Esophagus muscularis mucosa (tissue), 4 donors: ENCODE data around the gene NLRP3. TPM values are rescaled to one million over a fixed set of nuclear protein-coding genes. Genes with fewer than 3 reads are reported as not detected.
A peak's percentile ranks its signal among the peaks of the same experiment; 100 is the strongest.
"Not testable (repeated sequence)": the region's sequence is repeated elsewhere in the genome, so short reads cannot be mapped to it uniquely, and the experiment has no call there.

Experiments
- DNase-seq: peaks from one replicate; pipeline ENCODE4 v3.0.0-alpha.2; 2017; ENCODE audit errors: extremely low spot score
- H3K27ac ChIP-seq, 4 donors: fragments of 200-600 bp; sonication (generic); replicated peaks in 1 of 4; 1 replicate in 3 of 4; 2 replicates in 1 of 4; pipeline ENCODE4 v1.5.1; 2016 to 2019; ENCODE audit warnings: mild to moderate bottlenecking in 1 of 4
- H3K27me3 ChIP-seq, 4 donors: fragments of 200-600 bp; sonication (generic); one replicate each; pipeline versions ENCODE4 v1.5.1 to v1.6.0; 2016 to 2019
- H3K36me3 ChIP-seq, 4 donors: fragments of 200-600 bp; sonication (generic); one replicate each; pipeline ENCODE4 v1.5.1; 2016 to 2019
- H3K4me1 ChIP-seq, 4 donors: fragments of 200-600 bp; sonication (generic); one replicate each; pipeline ENCODE4 v1.5.1; 2016 to 2019
- H3K4me3 ChIP-seq, 4 donors: fragments of 200-600 bp; sonication (generic); 1 replicate in 2 of 4; 2 replicates in 2 of 4; pipeline ENCODE4 v1.5.1; 2016 to 2019; ENCODE audit warnings: mild to moderate bottlenecking in 4 of 4, moderate library complexity in 1 of 4
- H3K9me3 ChIP-seq, 4 donors: fragments of 200-600 bp; sonication (generic); 1 replicate in 3 of 4; 2 replicates in 1 of 4; pipeline ENCODE4 v1.5.1; 2016 to 2019
- EP300 ChIP-seq: sonication (generic); formaldehyde crosslinking; IDR thresholded peaks from one replicate; pipeline ENCODE4 v1.6.1; 2017; ENCODE audit warnings: antibody characterized with exemption
- POLR2A ChIP-seq: fragments of 450-650 bp; IDR thresholded peaks from one replicate; pipeline ENCODE4 v1.6.1; 2017; ENCODE audit warnings: antibody characterized with exemption, moderate library complexity, mild to moderate bottlenecking, low read depth
- POLR2AphosphoS5 ChIP-seq, 2 donors: sonication (generic); formaldehyde crosslinking; IDR thresholded peaks; one replicate each; pipeline ENCODE4 v1.6.1; 2017; ENCODE audit warnings: antibody characterized with exemption in 2 of 2
- WGBS: methylation state at CpG from one replicate; pipeline ENCODE4 v1.1.5; 2018; 5-methylcytosine and 5-hydroxymethylcytosine counted together
- intact Hi-C: fragments of 100-400 bp; cut with DNase I; formaldehyde crosslinking; loops from one replicate; pipeline ENCODE4 v1.15.1; 2023
- total RNA-seq, 4 donors: library from RNA; depleted of rRNA; stranded (reverse); fragments of >200 nt; gene quantifications; one replicate each; pipeline versions ENCODE4 v1.1.0 to v1.2.1, GENCODE V29; 2016
- TF ChIP-seq, protein P1 (sequence below), 3 experiments: fragments of 200-600 bp in 2 of 3; fragments of 450-650 bp in 1 of 3; sonication (generic) in 2 of 3; IDR thresholded peaks; one replicate each; pipeline ENCODE4 v1.5.1; 2017 to 2019; ENCODE audit warnings: antibody characterized with exemption in 3 of 3, mild to moderate bottlenecking in 2 of 3, moderate library complexity in 1 of 3

Gene NLRP3
- total RNA-seq, 4 donors from 2014 or later = 1.3 to 4.5 (median 1.6) TPM

DNA sequence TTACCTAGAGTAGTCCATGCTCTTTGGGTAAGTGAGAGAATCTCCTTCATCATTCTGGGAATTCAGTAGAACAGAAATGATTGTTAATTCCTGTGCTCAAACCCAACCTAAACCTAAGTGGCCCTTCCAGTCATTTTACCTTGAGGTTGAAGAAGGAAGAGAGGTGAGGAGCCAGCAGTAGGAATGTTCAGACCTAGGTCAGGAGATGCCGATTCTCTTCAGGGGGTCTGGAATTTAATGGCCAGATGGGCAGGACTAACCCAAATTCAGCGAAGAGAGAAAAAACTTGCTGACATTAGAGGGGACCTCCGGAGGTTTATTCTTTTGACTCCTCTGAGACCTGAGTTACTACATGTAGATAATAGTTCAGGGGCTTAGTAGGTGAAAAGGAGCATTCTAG is 58.4 kb downstream of the NLRP3 start:
- Histone ChIP-seq H3K27me3 (peaks cover 0 to 4% (median 0%) of the 10 kb centered on the region in 4 donors), H3K9me3 (peaks cover 0 to 11% (median 0%) of the 10 kb centered on the region in 4 donors), H3K36me3 (no peaks in the 10 kb centered on the region), H3K4me3 (no peak overlapping the region), H3K27ac (no peak overlapping the region), H3K4me1 (no peaks in the 10 kb centered on the region)
- intact Hi-C loops = no loop called here
- TF ChIP-seq, protein P1, sequence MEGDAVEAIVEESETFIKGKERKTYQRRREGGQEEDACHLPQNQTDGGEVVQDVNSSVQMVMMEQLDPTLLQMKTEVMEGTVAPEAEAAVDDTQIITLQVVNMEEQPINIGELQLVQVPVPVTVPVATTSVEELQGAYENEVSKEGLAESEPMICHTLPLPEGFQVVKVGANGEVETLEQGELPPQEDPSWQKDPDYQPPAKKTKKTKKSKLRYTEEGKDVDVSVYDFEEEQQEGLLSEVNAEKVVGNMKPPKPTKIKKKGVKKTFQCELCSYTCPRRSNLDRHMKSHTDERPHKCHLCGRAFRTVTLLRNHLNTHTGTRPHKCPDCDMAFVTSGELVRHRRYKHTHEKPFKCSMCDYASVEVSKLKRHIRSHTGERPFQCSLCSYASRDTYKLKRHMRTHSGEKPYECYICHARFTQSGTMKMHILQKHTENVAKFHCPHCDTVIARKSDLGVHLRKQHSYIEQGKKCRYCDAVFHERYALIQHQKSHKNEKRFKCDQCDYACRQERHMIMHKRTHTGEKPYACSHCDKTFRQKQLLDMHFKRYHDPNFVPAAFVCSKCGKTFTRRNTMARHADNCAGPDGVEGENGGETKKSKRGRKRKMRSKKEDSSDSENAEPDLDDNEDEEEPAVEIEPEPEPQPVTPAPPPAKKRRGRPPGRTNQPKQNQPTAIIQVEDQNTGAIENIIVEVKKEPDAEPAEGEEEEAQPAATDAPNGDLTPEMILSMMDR (IDR thresholded peaks at IDR 0.05) = no peak
- TF ChIP-seq EP300 (no peak), POLR2AphosphoS5 (IDR thresholded peaks at IDR 0.05) (no peak), POLR2A (no peak)
- 82% methylated on average over 3 of the region's 3 CpGs for WGBS
- no peak for DNase-seq

GRCh38 chr1:247475793-247476192 is 59.8 kb downstream of the NLRP3 start:
- no peak for DNase-seq
- TF ChIP-seq POLR2AphosphoS5 (IDR thresholded peaks at IDR 0.05) (no peak), POLR2A (no peak), EP300 (no peak)
- TF ChIP-seq, protein P1 (IDR thresholded peaks at IDR 0.05) = no peak
- Histone ChIP-seq H3K36me3 (no peaks in the 10 kb centered on the region), H3K27me3 (no peaks in the 10 kb centered on the region), H3K27ac (no peak overlapping the region), H3K4me3 (no peak overlapping the region), H3K4me1 (no peaks in the 10 kb centered on the region), H3K9me3 (peaks cover 0 to 11% (median 0%) of the 10 kb centered on the region in 4 donors)
- WGBS = 90% methylated on average over 2 of the region's 2 CpGs
- intact Hi-C loops = no loop called here

GRCh38 chr1:247476328-247477058 is 60.5 kb downstream of the NLRP3 start:
- DNase-seq, H3K27ac ChIP-seq, H3K36me3 ChIP-seq, H3K27me3 ChIP-seq, H3K4me1 ChIP-seq, intact Hi-C loops, H3K4me3 ChIP-seq: not testable (repeated sequence)
- WGBS = 89% methylated on average over 6 of the region's 6 CpGs
- H3K9me3 ChIP-seq = peaks cover 0 to 11% (median 0%) of the 10 kb centered on the region in 4 donors

DNA sequence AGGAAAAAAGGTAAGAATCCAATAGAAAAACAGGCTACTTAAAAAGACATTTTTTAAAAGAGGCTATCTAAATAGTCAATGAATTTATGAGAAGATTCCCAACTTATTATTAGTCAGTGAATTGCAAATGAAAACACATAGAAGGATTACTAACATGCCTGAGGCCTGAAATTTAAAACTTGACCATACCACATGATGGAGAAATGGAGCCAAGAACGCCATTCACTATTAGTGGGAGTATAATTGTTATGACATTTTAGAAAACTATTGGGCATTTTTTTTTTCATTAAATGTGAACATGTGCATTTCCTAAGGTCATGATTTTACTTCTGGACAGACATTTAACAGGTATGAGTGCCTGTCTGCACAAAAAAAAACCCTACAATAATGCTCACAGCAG is 66.8 kb downstream of the NLRP3 start:
- intact Hi-C loops = no loop called here
- H3K4me3 ChIP-seq = no peak overlapping the region
- H3K4me1 ChIP-seq = no peaks in the 10 kb centered on the region
- H3K36me3 ChIP-seq = no peaks in the 10 kb centered on the region
- no peaks in the 10 kb centered on the region for H3K27me3 ChIP-seq
- no peaks in the 10 kb centered on the region for H3K9me3 ChIP-seq
- TF ChIP-seq POLR2AphosphoS5 (IDR thresholded peaks at IDR 0.05) = no peak
- TF ChIP-seq, protein P1 (IDR thresholded peaks at IDR 0.05) = no peak
- no peak for TF ChIP-seq EP300
- TF ChIP-seq POLR2A = no peak
- H3K27ac ChIP-seq = no peak overlapping the region
- no peak for DNase-seq
- WGBS = 63% methylated on average over 1 of the region's 1 CpG

GRCh38 chr1:247487057-247487456 is 71.1 kb downstream of the NLRP3 start:
- no peak for DNase-seq
- intact Hi-C loops = loop anchor here (5.0 kb wide), 1 partner anchor 95 kb away; no protein-coding TSS in a partner anchor
- H3K36me3 ChIP-seq = no peaks in the 10 kb centered on the region
- H3K4me3 ChIP-seq = no peak overlapping the region
- TF ChIP-seq POLR2AphosphoS5 (IDR thresholded peaks at IDR 0.05) = no peak
- TF ChIP-seq POLR2A = no peak
- no peak for TF ChIP-seq EP300
- TF ChIP-seq, protein P1 (IDR thresholded peaks at IDR 0.05) = peak; percentile 31 to 43 (median 37)
- H3K27ac ChIP-seq = no peak overlapping the region
- no peaks in the 10 kb centered on the region for H3K9me3 ChIP-seq
- H3K4me1 ChIP-seq = no peaks in the 10 kb centered on the region
- peaks cover 0 to 7% (median 0%) of the 10 kb centered on the region in 4 donors for H3K27me3 ChIP-seq
